Measurements from ENCODE around the gene DAD1.

DAD1 gene

DNA sequence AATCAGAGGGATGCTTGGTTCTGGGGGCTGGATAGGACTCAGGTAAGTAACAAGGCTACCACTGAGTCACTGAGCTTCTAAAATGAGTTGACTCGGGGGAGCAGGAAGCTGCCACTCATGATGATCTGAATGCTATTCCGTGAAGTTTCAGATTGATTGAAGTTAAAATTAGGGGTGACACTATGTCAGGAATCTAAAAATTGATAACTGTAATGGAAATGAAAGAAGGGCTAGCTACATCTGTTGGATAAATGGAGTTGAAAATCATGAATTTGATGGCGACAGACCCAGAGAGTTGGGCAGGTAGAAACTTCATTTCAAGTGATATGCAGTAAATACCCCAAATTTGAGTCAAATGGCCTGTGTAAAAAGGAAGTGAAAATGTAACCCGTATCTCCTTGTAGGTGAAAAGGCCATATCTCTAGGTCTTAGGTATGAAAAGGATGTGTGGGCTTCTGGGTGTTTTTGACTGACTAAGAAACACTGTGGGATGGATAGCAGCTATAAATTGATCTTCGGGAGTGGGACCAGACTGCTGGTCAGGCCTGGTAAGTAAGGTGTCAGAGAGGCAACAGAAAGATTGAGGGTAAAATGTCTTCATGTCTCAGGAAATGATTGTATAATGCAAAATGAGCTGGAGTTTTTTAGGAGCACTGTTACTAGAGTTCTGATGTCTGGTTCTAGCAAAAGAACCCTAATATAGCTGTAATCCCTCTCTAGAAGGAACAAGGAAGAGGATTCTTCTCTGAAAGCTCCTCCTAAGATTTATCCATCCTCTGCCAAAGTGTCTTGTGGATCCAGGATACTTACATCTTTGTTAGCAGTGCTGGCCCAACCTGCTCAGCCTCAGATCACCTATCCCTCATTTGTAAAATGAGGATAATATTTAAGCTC lies 57.3 kb downstream of the DAD1 start:
- in situ Hi-C loops (cut with MboI; ENCODE audit: low sequenced_read_pairs, unreplicated experiment): no loop called here
- TF ChIP-seq, protein P1, sequence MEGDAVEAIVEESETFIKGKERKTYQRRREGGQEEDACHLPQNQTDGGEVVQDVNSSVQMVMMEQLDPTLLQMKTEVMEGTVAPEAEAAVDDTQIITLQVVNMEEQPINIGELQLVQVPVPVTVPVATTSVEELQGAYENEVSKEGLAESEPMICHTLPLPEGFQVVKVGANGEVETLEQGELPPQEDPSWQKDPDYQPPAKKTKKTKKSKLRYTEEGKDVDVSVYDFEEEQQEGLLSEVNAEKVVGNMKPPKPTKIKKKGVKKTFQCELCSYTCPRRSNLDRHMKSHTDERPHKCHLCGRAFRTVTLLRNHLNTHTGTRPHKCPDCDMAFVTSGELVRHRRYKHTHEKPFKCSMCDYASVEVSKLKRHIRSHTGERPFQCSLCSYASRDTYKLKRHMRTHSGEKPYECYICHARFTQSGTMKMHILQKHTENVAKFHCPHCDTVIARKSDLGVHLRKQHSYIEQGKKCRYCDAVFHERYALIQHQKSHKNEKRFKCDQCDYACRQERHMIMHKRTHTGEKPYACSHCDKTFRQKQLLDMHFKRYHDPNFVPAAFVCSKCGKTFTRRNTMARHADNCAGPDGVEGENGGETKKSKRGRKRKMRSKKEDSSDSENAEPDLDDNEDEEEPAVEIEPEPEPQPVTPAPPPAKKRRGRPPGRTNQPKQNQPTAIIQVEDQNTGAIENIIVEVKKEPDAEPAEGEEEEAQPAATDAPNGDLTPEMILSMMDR (IDR thresholded peaks at IDR 0.05; ENCODE audit: borderline replicate concordance, control extremely low read depth, extremely low read depth, insufficient read depth, missing control alignments): no peak
- peak; percentile 63 for DNase-seq (ENCODE audit: low spot score)

DNA sequence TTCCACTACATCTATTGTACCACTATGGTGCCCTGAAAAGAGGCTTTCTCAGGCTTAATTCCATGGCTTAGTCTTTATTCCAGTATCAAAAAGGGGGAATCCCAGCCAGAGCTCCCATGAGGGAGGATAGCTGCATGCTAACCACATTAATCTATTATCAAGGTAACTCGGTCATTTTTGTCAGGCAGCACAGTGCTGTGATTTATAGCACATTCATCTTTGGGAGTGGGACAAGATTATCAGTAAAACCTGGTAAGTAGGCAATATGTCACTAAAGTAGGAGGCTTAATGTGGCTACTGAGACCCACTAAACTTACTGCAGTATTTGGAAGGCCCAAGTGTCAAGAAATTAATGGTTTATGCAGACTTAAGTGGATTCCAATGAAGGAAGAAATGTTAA lies 58.9 kb downstream of the DAD1 start:
- TF ChIP-seq, protein P1 (IDR thresholded peaks at IDR 0.05; ENCODE audit: borderline replicate concordance, control extremely low read depth, extremely low read depth, insufficient read depth, missing control alignments): no peak
- no peak for DNase-seq (ENCODE audit: low spot score)
- in situ Hi-C loops (cut with MboI; ENCODE audit: low sequenced_read_pairs, unreplicated experiment): no loop called here

DNA sequence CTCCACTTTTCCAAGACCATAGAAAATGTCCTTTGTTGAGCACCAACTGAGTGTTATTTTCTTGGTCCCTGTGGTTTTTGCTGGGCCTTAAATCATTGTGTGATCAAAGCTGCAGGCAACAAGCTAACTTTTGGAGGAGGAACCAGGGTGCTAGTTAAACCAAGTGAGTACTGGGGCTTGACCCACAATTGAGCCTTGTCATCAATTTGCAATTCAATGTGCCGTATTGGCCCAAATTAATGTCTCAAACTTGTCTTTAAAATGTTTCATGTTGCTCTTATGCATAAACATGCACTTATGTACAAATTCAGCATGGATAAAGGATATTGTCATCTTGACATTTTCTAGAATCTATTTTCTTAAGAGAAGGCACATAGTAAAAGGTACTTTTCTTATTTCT lies 62.3 kb downstream of the DAD1 start:
- no peak for DNase-seq (ENCODE audit: low spot score)
- TF ChIP-seq, protein P1 (IDR thresholded peaks at IDR 0.05; ENCODE audit: borderline replicate concordance, control extremely low read depth, extremely low read depth, insufficient read depth, missing control alignments): no peak
- in situ Hi-C loops (cut with MboI; ENCODE audit: low sequenced_read_pairs, unreplicated experiment): no loop called here

DNA sequence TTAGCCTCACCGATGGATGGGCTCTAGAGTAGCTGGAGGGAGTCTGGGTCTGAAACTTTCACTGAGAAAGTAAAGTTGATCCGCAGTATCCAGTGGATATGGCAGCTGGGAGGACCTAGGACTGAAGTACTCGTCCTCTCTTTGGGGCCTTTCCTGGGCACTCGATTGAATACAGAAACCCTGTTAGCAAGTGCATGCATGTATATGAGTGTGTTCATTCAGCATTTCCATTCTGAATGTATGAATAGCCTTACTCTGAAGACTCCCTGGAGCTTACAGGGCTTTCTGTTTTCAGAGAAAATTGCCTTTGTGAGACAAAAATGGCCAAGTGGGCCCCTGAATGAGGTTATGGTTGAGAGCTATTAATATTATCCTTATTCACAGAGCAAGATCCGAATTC lies 62.8 kb downstream of the DAD1 start:
- no peak for DNase-seq (ENCODE audit: low spot score)
- in situ Hi-C loops (cut with MboI; ENCODE audit: low sequenced_read_pairs, unreplicated experiment): no loop called here
- TF ChIP-seq, protein P1 (IDR thresholded peaks at IDR 0.05; ENCODE audit: borderline replicate concordance, control extremely low read depth, extremely low read depth, insufficient read depth, missing control alignments): no peak

DNA sequence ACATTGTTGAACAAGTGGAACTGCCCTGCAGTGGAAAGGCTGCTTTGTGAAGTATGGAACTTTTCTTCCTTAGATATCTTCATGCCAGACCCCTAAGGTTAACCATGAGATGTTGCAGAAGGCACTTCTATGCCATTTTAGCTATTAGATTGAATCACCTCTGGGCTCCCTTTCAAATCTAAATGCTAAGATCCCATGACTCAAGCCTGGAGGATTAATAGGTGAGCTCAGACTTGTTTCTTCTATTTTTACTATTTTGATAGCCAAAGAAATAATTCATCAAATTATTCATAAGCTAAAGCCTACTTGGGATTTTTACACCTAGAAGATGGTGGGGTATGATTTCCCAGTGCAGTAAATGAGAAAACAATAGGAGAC lies 64.3 kb downstream of the DAD1 start:
- TF ChIP-seq, protein P1 (IDR thresholded peaks at IDR 0.05; ENCODE audit: borderline replicate concordance, control extremely low read depth, extremely low read depth, insufficient read depth, missing control alignments): no peak
- no peak for DNase-seq (ENCODE audit: low spot score)
- in situ Hi-C loops (cut with MboI; ENCODE audit: low sequenced_read_pairs, unreplicated experiment): no loop called here

GRCh38 chr14:22524115-22524783 lies 64.8 kb downstream of the DAD1 start:
- in situ Hi-C loops (cut with MboI; ENCODE audit: low sequenced_read_pairs, unreplicated experiment): no loop called here
- TF ChIP-seq, protein P1 (IDR thresholded peaks at IDR 0.05; ENCODE audit: borderline replicate concordance, control extremely low read depth, extremely low read depth, insufficient read depth, missing control alignments): no peak
- no peak for DNase-seq (ENCODE audit: low spot score)

Measured in GM13976 (cell line).